HPDE6-E6E7 (cell line): ENCODE data around the gene SPINT3.

Experiments used
- DNase-seq: peaks from one replicate; pipeline ENCODE4 v3.0.0; 2011; ENCODE audit warnings: missing footprints; ENCODE audit errors: extremely low spot score

The SPINT3 gene

GRCh38 chr20:45515147-45515913 is at the start of gene SPINT3:
Gene SPINT3 (minus strand): TSS chr20:45515622. CDS start chr20:45515608, 14 bp downstream.
- DNase-seq = no peak

- DNase-seq = no peak
These were observed 49.4 kb upstream of the SPINT3 start for GRCh38 chr20:45564760-45565276.

- no peak for DNase-seq
These were observed 39.8 kb upstream of the SPINT3 start for GRCh38 chr20:45555198-45555597.

GRCh38 chr20:45552456-45552855 is 37.0 kb upstream of the SPINT3 start:
- no peak for DNase-seq

GRCh38 chr20:45550765-45551164 is 35.3 kb upstream of the SPINT3 start:
- DNase-seq = no peak

- DNase-seq = no peak
These were observed 33.0 kb upstream of the SPINT3 start for GRCh38 chr20:45548410-45548809.

GRCh38 chr20:45547206-45547770 is 31.9 kb upstream of the SPINT3 start, which contains the start of gene EPPIN:
Gene EPPIN (minus strand): TSS chr20:45547401. CDS start chr20:45547357, 44 bp downstream.
- no peak for DNase-seq

- peak; percentile 66 for DNase-seq
These were observed 30.5 kb upstream of the SPINT3 start for GRCh38 chr20:45545754-45546453.

- DNase-seq = no peak
These were observed 29.9 kb upstream of the SPINT3 start for GRCh38 chr20:45545351-45545750.

GRCh38 chr20:45539382-45539781 is 24.0 kb upstream of the SPINT3 start, which contains the start of gene WFDC6:
Gene WFDC6 (minus strand): TSS chr20:45539482. CDS start chr20:45539407, 75 bp downstream.
- DNase-seq = no peak

- peak; percentile 89 for DNase-seq
These were observed 22.9 kb upstream of the SPINT3 start for GRCh38 chr20:45538209-45538799.

GRCh38 chr20:45527294-45527693 is 11.9 kb upstream of the SPINT3 start:
- DNase-seq = no peak

GRCh38 chr20:45523821-45524220 is 8.4 kb upstream of the SPINT3 start:
- DNase-seq = no peak

- peak; percentile 98 for DNase-seq
These were observed 2.9 kb upstream of the SPINT3 start for GRCh38 chr20:45518282-45518681.

GRCh38 chr20:45510242-45510862 is 5.1 kb downstream of the SPINT3 start:
- DNase-seq = no peak

GRCh38 chr20:45509091-45509490 is 6.3 kb downstream of the SPINT3 start:
- DNase-seq = no peak

- no peak for DNase-seq
These were observed 7.1 kb downstream of the SPINT3 start for GRCh38 chr20:45508068-45508886.

GRCh38 chr20:45507011-45507820 is 8.2 kb downstream of the SPINT3 start:
- DNase-seq = peak; percentile 94

- DNase-seq = no peak
These were observed 9.0 kb downstream of the SPINT3 start for GRCh38 chr20:45506398-45506797.

- no peak for DNase-seq
These were observed 12.0 kb downstream of the SPINT3 start for GRCh38 chr20:45503403-45503802.
